Body of pancreas (tissue), 4 donors: ENCODE measurements around the gene MRRF.

Experiments
- CTCF ChIP-seq, 7 experiments: fragments of 450-650 bp in 4 of 7; fragments of 200-600 bp in 3 of 7; sonication (generic) in 3 of 7; IDR thresholded peaks; one replicate each; pipeline ENCODE4 v1.5.1; 2016 to 2019; ENCODE audit warnings: antibody characterized with exemption in 7 of 7
- POLR2A ChIP-seq, 3 donors: fragments of 450-650 bp; IDR thresholded peaks; one replicate each; pipeline ENCODE4 v1.6.1; 2016; ENCODE audit warnings: antibody characterized with exemption in 3 of 3, mild to moderate bottlenecking in 2 of 3

- TF ChIP-seq CTCF (IDR thresholded peaks at IDR 0.05) (no peak), POLR2A (IDR thresholded peaks at IDR 0.05) (no peak)
Observed at GRCh38 chr9:122274055-122274454, 9.4 kb downstream of the MRRF start.
